Measurements from ENCODE around the gene PLA2R1.

The PLA2R1 gene

DNA sequence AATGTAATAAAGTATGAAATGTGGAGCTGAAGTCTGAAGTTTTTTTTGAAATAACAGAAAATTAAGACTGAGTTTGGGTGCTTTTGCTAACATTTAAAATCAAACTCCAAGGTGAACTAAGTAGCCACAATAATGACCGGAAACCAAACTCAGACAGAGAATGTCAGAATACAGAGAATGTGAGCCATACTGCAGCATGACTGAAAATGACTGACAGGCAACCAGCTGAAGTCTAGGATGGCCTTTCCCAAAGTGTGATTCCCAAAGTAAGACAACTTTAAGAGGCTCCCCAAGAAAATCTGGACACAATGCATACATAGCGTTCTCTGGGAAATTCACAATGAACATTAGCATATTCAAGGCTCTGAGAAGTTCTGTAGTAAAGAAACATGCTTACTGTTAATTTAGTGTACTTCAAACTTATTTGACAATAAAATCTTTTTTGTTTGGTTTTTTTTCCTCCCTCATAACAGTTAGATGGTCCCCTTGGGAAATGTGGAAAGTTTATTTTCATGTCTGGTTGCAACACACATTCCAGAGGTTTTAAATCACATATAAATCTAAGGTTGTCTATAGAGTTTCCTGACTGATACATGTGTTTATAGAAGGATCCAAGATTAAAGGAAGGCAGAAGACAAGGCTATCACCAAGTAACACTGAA lies 28.6 kb downstream of the PLA2R1 start:
- no peak for DNase-seq (ENCODE audit: low spot score)

DNA sequence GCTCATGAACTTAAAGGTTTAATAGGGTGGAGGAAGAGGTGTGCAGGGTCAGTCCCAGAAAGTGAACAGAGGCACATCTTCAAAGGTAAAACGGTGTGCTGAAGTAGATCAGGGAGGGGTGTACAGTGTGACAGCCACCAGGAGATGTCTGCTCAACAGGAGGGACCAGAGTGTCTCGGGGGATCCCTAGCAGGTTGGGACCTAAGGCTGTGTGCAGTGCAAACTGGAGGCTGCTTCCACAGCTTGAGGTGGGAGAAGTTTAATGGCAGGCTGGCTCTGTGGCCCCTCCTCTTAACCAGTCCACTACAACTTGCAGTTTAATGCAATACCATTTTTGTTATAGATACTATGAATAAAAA lies 33.2 kb downstream of the PLA2R1 start:
- DNase-seq (ENCODE audit: low spot score) = no peak

DNA sequence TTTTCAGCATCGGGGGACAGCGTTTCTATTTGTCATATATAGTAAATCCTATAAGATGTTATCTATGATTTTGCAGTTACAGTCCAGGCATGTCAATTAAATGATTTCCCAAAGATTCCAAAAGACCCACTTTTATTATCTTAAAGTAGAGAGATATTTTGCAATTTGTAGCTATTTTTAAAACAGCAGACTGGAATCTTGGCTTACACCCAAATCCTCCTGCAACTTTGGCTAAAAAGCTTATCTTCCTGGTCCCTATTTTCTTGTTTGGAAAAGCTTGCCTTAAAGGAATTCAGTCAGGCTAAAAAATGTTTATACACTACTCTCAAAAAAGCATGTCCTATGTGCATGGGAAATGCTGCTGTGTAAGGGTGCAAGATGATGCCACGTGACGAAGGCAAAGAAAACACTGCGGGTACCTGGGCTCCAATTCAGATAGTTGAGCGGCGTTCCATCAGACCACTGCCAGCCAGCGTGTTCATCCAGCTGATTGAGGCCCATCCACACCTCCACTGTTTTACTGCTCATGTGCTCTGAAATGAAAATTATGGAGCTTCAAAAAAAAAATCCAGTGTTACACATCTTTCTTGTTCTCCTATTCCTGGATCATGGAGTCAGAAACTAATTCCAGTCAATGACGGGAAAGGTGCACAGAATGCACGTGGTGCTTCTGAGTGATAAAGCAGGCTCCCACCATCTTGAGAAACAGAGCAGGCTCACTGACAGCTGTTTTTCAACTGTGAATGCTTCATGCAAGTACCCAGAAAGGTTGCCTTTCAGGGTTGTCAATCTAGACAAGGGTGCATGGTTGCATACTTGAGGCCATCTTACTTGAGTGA lies 33.8 kb downstream of the PLA2R1 start:
- no peak for DNase-seq (ENCODE audit: low spot score)

DNA sequence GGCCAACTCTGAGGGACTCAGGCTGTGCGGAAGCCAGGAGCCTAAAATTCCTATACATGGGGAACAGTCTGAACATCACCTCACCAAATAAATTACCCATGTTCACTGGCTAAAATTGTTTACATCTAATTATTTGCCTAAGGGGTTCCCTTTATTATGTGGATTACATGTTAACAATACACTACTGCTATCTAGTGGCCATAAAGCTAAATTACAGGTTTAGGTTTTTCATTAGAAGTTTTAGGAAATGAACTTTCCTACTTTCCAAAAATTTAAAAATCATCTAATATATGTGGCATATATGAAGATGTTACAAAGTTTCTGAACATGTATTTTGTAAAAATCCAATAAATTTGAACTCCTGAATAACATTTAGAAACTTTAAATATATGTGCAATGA lies 40.3 kb downstream of the PLA2R1 start:
- no peak for DNase-seq (ENCODE audit: low spot score)

DNA sequence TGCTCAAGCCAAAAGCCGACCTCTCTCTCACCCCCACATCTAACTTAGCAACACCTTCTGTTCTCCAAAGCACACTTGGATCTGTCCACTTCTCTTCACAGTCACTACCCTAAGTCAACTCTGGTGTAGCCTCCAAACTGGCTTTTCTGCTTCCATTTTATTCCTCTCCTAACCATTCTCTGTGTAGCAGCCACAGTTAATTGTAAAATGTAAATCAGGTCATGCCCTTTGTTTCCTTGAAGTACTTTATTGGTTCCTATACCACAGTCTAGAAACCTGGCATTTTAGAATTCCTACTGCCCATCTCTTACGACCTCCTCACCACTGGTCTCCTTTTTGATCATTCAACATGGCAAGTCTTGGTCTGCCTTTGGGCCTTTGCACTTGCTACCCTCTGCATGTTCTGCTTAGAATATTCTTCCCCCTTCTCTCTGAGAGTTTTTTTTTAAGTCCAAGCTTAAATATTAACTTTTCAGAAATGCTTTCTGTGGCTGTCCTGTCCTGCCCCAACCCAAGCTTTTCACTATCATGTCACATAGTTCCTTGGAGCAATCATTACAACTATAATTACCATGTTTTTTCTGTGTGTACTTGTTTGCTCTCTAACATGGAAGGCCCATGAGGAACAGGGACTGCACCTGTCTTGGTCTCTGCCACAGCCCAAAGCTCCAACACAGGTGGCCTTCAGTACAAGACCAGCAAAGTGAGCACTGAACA lies 42.9 kb downstream of the PLA2R1 start:
- DNase-seq (ENCODE audit: low spot score) = no peak

DNA sequence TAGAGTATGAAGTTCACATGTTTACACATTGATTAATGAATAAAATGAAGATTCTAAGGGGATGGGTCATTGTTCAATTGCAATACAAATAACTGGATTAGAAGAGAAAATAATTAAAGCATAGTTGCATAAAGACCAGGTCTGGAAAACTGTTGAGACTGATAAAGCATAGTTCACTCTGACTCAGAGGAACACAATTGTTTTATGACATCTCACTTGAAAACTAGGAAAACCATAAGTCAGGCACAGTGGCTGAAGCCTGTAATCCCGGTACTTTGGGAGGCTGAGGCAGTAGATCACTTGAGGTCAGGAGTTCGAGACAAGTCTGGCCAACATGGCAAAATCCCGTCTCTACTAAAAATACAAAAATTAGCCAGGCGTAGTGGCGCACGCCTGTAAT lies 46.7 kb downstream of the PLA2R1 start:
- DNase-seq (ENCODE audit: low spot score) = no peak

DNA sequence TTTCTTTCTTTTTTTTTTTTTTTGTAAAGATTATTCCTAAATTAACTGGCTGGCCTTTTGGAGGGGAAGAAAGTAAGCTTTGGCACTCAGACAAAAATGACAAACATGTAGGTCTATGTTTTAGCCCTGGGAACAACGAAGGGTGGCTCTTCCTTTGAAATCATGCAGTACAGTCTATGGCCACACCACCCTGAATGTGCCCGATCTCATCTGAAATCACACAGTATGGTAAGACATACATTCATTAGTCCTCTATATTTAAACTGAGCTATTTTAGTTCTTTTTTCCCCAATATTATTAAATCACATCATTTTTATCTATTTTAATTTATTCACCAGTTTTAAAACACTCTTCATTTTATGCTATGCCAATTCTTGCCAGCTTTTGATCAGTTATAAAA lies 48.2 kb downstream of the PLA2R1 start:
- no peak for DNase-seq (ENCODE audit: low spot score)

DNA sequence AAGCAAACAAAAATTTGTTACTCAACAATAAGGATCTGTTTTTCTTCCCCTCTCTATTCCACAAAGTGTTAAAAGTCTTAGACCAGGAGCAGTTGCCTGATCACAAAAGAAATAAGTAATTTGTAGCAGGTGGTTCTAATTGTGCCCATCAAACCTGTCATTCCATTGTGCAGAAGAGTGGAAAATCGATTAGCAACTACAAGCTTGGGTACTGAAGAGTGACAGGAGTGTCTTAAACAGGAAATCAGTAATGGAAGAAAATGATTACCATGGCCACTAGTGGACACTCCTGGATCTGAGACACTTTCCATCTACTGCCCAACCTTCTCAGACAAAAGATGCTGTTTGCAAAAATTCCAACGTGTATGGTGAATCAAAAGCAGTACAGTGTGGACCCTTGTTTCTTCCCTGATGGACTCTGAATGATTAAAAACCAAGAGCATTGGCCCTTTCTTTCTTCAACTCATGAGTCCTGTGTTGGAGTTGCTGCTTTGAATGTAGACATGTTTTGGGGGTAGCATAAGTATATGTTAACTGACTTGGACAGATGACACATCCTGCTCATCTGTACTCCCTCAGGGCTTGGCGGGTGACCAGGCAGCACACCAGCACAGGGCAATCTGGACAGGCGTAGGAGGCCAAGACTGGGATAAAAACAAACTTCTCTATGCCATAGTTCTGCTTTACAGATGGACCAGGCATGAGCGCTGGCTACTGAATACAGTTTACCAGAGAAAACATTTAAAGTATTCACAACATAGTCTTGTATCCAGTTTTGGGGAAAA lies 51.9 kb downstream of the PLA2R1 start:
- no peak for DNase-seq (ENCODE audit: low spot score)

DNA sequence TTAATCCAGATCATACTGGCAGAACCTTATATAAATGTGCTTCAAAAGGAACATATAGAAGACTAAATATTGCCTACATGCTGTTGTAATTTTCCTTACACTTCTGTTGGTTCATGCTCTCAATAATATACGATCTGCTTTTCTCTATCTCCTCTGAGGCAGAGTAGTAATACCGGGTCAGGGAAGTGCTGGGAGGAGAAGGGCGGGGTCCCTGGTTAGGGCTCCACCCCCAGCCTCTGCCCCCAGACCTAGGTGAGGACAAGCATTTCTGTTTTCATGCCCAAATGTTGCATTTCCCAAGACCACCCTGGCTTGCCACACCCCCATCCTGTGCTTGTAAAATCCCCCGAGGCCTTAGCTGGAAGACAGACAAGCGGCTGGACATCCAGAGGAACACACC lies 55.3 kb downstream of the PLA2R1 start:
- DNase-seq (ENCODE audit: low spot score) = no peak

DNA sequence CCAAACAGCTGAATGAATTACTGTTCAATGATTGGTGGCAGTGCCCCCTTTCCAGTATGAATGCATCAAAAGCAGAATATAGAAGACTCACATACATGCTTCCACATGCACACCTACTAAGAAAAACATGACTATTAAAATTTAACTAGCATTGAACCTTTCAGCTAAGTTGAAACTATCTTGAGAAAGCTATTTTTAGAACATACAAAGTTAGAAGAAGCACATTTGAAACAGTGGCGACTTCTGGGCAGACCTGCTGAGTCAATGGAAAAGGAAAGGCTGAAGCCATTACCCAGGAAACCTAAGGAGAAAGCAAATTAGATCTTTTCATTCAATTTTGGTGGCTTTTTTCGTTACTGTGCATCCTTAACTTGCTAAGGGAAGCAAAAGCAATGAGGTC lies 55.9 kb downstream of the PLA2R1 start:
- no peak for DNase-seq (ENCODE audit: low spot score)

DNA sequence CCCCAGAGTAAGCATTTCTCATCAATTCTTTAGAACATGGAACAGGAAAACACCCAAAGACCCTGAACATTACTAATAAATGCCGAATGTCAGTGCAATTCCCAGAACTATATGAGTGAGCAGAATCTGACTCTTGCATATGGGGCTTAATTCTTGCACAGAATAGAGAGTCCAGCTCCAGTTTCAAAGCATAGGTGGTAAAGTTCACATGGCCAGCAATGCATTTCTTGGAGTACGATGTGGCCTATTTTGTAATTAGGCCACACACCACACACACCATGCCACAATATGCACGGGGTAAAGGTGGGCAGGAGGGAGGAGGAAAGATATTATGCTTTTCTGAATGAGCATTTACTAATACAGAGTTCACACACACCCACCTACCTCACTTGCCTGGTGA lies 56.5 kb downstream of the PLA2R1 start:
- DNase-seq (ENCODE audit: low spot score) = no peak

DNA sequence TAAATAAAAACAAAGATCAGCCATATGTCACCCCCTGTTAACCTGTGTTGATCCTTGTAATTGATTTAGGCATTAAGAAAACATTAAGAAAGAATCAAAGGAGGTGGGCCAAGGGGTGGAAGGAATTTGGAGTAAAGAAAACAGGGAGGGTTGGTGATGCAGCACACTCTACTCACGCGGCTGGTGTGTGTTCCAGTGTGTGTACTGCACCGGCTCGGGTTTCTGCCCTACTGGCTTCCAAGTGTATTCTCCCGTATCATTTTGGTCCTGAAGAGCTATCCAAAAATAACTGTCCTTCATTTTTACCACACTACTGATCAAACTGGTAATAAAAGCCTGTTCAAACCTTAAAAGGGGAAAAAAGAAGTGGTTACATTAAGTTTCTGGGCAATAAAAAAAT lies 56.9 kb downstream of the PLA2R1 start:
- no peak for DNase-seq (ENCODE audit: low spot score)

DNA sequence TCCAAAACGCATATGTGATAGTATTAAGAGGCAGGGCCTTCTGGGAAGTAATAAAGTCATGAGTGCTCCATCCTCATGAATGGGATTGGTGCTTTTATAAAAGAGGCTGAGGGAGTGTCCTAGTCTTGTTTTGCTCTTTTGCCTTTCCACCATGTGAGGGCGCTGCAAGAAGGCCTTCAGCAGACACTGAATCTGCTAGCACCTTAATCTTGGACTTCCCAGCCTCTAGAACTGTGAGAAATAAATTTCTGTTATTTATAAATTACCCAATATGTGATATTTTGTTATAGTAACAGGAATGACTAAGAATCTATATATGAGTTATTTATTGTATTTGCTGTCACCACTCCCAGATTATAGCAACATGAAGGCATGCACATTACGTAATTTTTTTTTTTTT lies 63.5 kb downstream of the PLA2R1 start:
- DNase-seq (ENCODE audit: low spot score) = no peak

DNA sequence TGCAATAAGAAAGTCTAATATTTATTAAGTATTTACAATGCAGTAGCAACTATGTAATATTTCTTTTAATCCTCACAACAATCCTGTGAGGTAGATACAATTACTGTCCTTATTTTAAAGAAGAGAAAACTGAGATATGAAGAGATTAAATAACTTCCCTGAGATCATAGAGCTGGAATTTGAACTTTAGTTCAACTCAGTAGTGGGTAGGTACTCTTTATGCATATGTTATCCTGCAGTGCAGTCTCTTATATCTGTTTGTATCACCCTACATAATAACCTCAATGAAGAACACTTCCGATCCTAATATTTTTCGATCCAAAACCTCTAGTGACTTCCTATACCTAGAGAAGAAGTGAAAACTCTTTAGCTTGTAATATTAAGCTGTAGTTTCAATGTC lies 64.2 kb downstream of the PLA2R1 start:
- no peak for DNase-seq (ENCODE audit: low spot score)

DNA sequence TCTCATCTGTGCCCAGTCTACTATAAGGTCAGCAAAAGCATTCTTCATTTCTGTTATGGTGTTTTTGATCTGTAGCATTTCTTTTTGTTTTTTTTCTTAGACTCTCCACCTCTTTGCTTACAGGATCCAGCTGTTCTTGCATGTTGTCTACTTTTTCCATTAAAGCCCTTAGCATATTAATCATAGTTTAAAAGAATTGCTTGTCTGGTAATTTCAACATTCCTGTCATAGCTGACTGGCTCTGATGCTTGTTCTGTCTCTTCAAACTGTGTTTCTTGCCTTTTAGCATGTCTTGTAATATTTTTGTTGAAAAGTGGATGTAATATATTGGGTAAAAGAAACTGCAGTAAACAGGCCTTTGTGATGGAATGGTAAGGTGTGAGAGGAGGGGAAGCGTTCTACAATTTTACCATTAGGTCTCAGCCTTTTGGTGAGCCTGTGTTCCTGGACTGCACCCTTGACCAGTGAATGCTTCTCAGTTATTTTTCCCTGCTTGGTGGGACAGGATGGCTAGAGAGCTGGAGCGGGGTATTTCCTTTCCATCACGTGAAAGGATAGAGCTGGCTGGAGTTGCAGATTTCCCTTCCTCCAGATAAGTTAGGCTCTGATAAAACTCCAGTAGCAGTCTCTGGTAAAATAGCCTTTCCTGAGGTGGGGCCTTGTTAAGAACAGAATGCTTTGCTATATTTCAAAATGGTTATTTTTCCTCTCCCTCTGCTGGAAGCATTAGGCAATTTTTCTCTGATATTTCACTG lies 65.4 kb downstream of the PLA2R1 start:
- DNase-seq (ENCODE audit: low spot score) = no peak

DNA sequence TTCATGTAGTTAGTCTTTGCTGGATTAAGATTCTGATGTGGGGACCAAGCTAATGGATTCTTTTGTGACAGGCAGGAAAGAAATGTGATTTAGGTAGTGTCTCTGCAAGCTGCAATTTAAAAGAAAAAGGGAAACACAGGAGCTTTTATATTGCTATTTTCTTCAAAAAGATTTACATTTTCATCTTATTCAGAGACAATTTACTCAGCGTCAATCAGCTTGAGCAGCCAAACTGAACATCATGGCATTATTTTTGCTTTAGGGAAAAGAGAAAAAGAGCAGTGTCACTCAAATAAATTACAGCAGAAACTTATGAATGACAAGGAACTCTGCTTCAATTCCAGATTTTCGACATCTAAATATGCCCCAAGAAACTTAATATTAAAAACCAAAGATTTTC lies 67.4 kb downstream of the PLA2R1 start:
- DNase-seq (ENCODE audit: low spot score) = no peak

DNA sequence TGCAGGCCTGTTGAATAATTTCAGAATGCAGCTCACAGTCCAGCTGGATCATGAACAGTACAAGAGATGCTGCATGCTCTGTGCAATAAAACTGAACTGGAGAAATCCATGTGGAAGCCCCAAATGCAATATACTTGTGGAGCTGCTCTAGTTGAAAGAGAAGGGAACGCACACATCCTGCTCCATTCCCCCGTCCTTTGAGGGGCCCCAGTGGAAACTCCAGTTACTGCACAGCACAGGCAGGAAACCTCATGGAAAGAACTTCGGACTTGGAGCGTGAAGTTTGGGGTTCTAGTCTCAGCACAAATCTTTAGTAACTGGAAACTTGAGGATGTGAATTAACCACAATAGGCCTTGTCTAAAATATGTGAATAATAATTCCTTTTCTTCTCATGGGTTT lies 73.2 kb downstream of the PLA2R1 start:
- DNase-seq (ENCODE audit: low spot score) = no peak

DNA sequence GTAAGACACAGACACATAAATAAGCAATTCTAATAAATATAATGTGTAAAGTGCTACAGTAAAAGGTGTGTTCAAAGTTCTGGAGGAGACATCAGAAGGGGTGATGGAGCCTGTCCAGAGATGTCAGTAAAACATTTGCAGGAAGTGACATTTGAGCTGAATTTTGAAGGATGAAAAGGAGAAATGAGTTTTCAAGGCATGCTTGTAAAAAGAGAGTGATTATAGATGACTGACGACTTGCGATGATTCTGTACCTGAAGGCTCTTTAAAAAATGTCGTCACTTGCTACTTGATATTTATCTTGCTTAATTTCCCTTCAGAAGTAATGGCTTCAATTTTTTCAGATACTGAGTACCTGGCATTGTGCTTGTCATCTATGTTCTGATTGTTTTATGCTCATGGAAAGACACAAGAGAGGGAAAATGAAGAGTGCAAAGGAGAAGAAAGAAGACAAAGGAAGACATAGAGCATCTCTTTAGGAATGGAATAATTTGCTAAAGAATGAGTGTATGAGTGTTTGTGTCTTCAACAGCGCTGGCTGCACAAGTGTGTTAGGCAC lies 73.9 kb downstream of the PLA2R1 start:
- DNase-seq (ENCODE audit: low spot score) = no peak

DNA sequence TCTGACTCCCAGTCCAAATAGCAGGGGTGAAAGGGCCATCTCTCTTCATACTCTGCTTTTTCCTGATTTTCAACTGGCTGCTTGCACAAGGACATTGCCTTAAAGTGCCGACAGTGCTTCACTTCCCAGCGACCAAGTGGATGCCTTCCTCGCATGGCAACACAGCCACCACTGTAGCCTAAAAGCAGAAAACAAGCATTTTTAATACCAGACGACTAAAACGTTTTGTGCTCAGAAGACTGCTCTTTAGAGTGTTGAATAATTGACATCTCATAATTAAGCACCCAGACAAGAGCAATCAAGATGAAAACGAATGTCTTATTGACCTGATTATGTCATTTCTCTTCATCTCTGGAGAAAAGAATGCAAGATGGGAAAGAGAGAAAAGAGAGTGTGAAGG lies 75.2 kb downstream of the PLA2R1 start:
- DNase-seq (ENCODE audit: low spot score) = no peak

DNA sequence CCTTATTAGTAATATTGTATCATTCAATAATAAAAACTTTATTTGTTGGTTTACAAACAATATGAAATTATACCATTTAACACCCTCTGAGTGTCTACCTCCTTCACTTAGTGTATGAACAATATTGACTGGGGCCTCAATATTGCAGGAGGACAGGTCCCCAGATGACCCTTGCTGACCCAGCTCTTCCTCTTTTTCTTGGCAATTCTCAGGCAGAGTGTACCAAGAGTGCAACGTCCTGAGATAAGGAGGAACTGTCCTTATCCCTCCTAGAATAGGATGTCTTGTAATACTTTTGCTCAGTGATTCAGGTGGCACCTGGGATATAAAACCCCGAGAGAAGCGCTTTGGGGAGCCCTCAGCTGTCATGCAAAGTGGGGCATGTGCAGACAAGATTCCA lies 76.8 kb downstream of the PLA2R1 start:
- DNase-seq (ENCODE audit: low spot score) = no peak

DNA sequence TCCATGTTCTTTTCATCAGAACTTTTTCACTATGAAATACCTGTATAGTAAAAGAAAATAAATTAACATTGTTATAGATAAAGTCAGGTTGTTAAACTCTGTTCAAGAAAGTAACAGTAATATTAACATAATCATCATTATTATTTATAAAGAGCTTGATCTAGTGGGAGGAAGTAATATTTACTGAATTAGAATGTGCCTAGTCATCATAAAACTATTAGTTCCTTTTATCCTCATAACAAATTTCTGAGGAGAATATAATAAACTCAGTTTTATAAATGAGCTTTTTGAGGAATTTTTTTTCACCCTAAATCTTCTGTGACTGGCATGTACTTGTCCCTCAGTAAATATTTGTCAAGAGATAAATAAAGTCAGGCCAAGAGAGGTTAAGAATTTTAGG lies 78.4 kb downstream of the PLA2R1 start:
- no peak for DNase-seq (ENCODE audit: low spot score)

All from CD4-positive, alpha-beta T cell treated with Interleukin-2 at 100 ng/mL for 4 hours (primary cell).